ENCODE measurements around the gene ELP1.
"Not testable (repeated sequence)": the region's sequence is repeated elsewhere in the genome, so short reads cannot be mapped to it uniquely, and the experiment has no call there.

The ELP1 gene

GRCh38 chr9:108854094-108854493 lies 79.8 kb downstream of the ELP1 start:
- no peak for DNase-seq (ENCODE audit: low spot score)

GRCh38 chr9:108852079-108852478 lies 81.8 kb downstream of the ELP1 start:
- no peak for DNase-seq (ENCODE audit: low spot score)

GRCh38 chr9:108851138-108851537 lies 82.8 kb downstream of the ELP1 start:
- no peak for DNase-seq (ENCODE audit: low spot score)

GRCh38 chr9:108850293-108850897 lies 83.5 kb downstream of the ELP1 start:
- DNase-seq (ENCODE audit: low spot score), result no peak

- not testable (repeated sequence) for DNase-seq (ENCODE audit: low spot score)
Observed at GRCh38 chr9:108848296-108848695, 85.6 kb downstream of the ELP1 start.

- DNase-seq (ENCODE audit: low spot score), result no peak
Observed at GRCh38 chr9:108845947-108846346, 88.0 kb downstream of the ELP1 start.

GRCh38 chr9:108845507-108845906 lies 88.4 kb downstream of the ELP1 start:
- DNase-seq (ENCODE audit: low spot score), result no peak

GRCh38 chr9:108844856-108845255 lies 89.1 kb downstream of the ELP1 start:
- DNase-seq (ENCODE audit: low spot score), result no peak

GRCh38 chr9:108844391-108844790 lies 89.5 kb downstream of the ELP1 start:
- no peak for DNase-seq (ENCODE audit: low spot score)

- peak; percentile 17 for DNase-seq (ENCODE audit: low spot score)
Observed at GRCh38 chr9:108842610-108843295, 91.2 kb downstream of the ELP1 start.

GRCh38 chr9:108839561-108839960 lies 94.4 kb downstream of the ELP1 start:
- DNase-seq (ENCODE audit: low spot score), result not testable (repeated sequence)

- DNase-seq (ENCODE audit: low spot score), result no peak
Observed at GRCh38 chr9:108838017-108838416, 95.9 kb downstream of the ELP1 start.

- no peak for DNase-seq (ENCODE audit: low spot score)
Observed at GRCh38 chr9:108837530-108837929, 96.4 kb downstream of the ELP1 start.

GRCh38 chr9:108836781-108837180 lies 97.1 kb downstream of the ELP1 start:
- DNase-seq (ENCODE audit: low spot score), result no peak

GRCh38 chr9:108836319-108836718 lies 97.6 kb downstream of the ELP1 start:
- no peak for DNase-seq (ENCODE audit: low spot score)

GRCh38 chr9:108835831-108836230 lies 98.1 kb downstream of the ELP1 start:
- no peak for DNase-seq (ENCODE audit: low spot score)

- no peak for DNase-seq (ENCODE audit: low spot score)
Observed at GRCh38 chr9:108834959-108835665, 98.8 kb downstream of the ELP1 start.

- DNase-seq (ENCODE audit: low spot score), result no peak
Observed at GRCh38 chr9:108832179-108832500, 101.8 kb downstream of the ELP1 start.

- DNase-seq (ENCODE audit: low spot score), result no peak
Observed at GRCh38 chr9:108831496-108832178, 102.3 kb downstream of the ELP1 start.

GRCh38 chr9:108830272-108830671 lies 103.7 kb downstream of the ELP1 start:
- DNase-seq (ENCODE audit: low spot score), result no peak

- DNase-seq (ENCODE audit: low spot score), result no peak
Observed at GRCh38 chr9:108823829-108824228, 110.1 kb downstream of the ELP1 start.
